Esophagus mucosa (tissue), 1 donor: ENCODE results near the gene UGT1A3. TPM values are rescaled to one million over a fixed set of nuclear protein-coding genes. Genes with fewer than 3 reads are reported as not detected.
"Not testable (repeated sequence)": the region's sequence is repeated elsewhere in the genome, so short reads cannot be mapped to it uniquely, and the experiment has no call there.

Source experiments
- ATAC-seq: fragments of 200-7000 bp; cut with Tn5 transposase; one replicate; pipeline ENCODE4 v1.9.1; 2020
- total RNA-seq: library from RNA; stranded (reverse); gene quantifications from one replicate; pipeline ENCODE4 v1.2.4, GENCODE V29; 2023
- donor health status: DM: yes; HTN: yes; CAD: no.

UGT1A3 gene
- 0.28 TPM for total RNA-seq

DNA sequence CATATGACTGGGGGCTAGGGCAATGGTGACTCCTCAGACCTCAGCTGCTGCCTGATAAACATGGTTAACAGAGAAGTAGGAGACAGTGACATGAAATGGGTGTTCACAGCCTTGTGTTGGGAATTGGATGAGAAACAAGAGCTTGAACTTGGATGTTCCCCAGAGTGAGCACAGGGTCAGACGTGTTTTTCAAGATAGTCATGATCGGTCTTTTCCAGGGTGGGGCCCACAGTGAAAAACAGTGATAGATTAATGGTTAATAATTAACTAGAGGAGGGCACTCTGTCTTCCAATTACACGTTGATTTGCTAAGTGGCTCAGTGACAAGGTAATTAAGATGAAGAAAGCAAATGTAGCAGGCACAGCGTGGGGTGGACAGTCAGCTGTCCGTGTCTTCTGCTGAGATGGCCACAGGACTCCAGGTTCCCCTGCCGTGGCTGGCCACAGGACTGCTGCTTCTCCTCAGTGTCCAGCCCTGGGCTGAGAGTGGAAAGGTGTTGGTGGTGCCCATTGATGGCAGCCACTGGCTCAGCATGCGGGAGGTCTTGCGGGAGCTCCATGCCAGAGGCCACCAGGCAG lies at the start of gene UGT1A3:
UGT1A3 (plus strand) TSS at position 320 of the 579 bp plus-strand sequence; CDS start at position 405, 85 bp downstream.
- no peak for ATAC-seq

DNA sequence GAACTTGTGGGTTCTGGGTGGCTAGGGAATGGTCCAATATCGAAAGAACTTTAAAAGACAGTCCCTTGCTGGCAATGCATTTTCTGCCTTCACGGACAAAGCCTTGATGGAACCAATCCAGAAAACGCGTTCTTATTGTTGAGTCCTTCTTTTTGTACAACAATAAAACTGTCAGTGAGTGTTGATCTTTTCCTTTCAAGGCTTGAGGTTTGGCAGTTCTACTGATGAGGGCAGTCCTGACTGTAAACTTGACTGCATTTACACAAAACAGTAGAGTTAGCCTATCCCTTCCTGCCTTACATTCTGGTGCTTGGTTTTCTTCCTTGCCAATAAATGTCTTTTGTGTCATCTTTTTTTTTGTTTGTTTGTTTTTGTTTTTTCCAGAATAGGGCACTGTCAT lies 49.6 kb upstream of the UGT1A3 start:
- ATAC-seq = peak; percentile 26

DNA sequence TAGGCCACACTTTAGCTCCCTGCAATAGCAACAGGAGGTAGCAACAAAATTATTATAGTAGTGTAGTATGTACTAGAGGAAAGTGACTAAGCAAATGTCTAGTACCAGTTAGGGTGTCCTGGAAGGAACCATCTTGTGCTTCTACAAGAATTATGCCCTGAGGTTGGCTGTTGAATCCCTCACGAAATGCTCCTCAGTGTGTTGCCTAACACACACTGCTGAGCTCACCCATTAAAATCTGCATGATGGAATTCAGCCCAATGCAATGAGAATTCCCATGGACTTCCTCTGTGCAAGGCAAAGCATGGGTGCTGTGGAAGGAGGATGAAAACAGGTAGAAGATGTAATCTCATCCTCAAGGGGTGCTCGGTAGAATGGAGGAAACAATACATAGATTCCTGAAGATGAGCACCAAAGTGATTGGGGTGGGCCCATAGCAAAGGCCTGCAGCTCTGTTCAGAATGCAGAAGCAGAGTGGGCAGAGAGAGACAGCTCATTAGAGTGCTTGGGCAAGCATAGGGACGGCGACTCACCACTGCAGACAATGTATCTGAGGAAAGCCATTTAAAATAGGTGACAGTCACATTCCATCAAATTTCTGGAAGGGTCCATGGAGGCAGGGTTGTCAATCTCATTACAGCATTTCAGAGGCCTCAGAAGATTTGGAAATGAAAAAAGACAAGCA lies 48.3 kb upstream of the UGT1A3 start:
- ATAC-seq = no peak

DNA sequence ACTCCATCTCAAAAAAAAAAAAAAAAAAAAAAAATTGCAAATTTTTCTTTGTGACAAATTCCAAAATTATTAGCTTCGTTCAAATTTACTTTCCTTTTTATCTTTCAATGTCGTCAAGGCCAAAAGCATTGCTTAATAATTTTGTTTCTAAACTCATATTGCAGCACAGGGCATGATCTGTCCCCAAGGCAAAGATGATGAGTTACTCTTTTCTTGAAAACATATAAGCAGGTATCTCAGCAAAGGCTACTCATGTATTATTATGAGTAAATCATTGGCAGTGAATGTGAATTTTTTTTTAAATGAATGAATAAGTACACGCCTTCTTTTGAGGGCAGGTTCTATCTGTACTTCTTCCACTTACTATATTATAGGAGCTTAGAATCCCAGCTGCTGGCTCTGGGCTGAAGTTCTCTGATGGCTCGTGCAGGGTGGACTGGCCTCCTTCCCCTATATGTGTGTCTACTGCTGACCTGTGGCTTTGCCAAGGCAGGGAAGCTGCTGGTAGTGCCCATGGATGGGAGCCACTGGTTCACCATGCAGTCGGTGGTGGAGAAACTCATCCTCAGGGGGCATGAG lies 47.2 kb upstream of the UGT1A3 start, which contains the start of gene UGT1A7:
UGT1A7 (plus strand) TSS at position 381 of the 579 bp plus-strand sequence; CDS start at position 418, 37 bp downstream.
- peak; percentile 74 for ATAC-seq

DNA sequence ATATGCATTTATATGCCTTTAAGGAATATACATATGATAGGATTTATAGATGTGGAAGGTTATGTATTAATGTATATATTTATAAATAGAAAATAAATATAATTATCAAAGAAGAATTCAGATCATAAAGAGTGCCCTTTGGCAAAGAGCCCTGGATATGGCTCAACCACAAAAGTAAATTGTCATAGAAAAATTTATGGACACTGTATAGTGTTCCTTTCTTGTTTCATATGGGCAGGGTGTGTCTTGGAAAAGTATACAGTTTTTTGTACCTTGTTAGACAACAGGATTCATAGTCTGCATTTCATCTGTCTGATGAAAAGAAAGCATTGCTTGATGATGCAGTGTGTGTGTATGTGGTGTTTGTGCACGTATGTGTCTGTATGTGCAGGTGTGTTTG lies 44.2 kb upstream of the UGT1A3 start:
- peak; percentile 13 for ATAC-seq

DNA sequence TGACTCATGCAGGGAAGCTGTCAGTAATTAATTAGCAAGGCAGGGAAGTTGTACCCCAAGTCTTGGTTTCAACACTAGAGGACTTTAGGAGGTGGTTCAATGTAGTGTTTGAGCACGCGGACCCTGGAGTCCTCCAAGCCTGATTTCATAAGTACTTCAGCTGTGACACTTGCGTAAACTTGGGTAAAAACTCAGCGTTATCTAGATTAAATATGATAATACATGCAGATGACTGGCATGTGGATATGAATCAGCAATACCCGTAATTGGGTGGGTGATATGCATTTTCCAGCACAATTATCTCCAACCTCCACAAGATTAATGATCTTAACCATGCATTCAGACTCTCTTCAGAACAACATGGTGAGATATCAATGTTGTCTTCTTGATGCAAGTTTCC lies 41.9 kb upstream of the UGT1A3 start:
- no peak for ATAC-seq

DNA sequence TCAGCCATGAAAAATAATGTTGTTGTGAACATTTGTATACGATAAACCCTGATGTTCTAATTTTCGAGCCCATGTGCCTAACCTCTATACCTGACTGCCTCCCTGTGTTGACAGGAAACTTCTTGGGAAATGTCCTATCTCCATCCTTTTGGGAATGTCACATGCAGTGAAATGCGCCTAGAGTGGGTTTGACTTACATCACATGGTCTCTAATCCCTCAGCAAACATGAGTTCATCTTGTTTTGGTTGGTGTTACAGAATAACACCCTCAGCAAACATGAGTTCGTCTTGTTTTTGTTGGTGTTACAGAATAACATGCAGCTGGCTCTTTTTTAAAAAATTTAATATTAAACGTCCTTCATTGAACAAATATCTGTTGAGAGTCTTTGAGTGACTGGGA lies 40.5 kb upstream of the UGT1A3 start:
- no peak for ATAC-seq

DNA sequence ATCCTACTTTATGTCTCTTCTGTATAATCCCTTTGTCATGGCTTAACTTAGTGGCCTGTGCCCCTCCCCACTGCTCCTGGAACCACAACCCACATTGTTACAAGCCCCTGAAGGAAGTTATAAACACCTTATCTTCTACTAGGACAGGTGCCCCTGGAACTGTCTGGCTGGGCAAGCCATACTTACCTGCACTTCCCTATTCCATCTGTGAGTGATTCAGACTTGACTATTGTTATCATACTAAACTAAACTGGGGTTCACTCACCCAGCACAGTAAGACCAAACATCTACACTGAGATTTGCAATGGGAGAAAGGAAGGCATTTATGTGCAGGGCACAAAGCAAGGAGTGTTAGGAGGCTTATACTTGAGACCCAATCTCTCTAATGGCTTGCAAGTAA lies 39.8 kb upstream of the UGT1A3 start:
- no peak for ATAC-seq

DNA sequence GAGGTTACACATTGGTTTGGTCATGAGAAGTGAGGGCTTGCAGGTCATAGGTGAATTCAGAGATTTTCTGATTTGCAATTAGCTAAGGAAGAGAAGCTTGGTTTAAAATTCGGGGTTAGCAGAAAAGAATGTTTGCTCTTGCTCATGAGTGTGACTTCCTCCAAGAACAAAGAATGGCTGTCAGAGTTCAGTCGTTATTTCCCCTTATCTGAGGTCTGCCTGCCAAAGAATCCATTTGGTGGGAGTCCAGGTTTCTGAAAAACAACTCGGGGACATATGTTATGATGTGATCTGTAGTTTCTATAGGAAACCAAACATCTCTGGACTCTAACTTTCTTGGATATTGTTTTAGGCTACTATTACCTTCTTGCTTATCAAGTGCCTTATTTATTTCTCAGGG lies 39.3 kb upstream of the UGT1A3 start:
- no peak for ATAC-seq

DNA sequence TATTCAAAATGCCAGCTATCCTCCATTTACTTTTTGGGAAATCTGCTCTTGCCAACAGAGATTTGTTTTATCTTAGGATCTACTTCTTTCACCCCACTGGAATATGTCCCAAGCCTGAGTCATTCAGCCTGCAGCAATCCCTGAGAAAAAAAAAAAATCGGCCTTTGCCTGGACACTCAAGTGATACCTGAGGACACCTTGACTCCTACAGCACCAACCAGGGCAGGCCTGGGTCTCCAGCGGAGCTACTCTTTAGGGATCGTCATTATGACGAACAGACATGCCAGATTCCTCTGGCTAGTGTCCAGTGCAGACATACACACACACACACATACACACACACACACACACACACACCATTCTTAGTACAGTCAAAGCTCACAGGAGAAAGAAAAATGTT lies 38.4 kb upstream of the UGT1A3 start:
- peak; percentile 45 for ATAC-seq

DNA sequence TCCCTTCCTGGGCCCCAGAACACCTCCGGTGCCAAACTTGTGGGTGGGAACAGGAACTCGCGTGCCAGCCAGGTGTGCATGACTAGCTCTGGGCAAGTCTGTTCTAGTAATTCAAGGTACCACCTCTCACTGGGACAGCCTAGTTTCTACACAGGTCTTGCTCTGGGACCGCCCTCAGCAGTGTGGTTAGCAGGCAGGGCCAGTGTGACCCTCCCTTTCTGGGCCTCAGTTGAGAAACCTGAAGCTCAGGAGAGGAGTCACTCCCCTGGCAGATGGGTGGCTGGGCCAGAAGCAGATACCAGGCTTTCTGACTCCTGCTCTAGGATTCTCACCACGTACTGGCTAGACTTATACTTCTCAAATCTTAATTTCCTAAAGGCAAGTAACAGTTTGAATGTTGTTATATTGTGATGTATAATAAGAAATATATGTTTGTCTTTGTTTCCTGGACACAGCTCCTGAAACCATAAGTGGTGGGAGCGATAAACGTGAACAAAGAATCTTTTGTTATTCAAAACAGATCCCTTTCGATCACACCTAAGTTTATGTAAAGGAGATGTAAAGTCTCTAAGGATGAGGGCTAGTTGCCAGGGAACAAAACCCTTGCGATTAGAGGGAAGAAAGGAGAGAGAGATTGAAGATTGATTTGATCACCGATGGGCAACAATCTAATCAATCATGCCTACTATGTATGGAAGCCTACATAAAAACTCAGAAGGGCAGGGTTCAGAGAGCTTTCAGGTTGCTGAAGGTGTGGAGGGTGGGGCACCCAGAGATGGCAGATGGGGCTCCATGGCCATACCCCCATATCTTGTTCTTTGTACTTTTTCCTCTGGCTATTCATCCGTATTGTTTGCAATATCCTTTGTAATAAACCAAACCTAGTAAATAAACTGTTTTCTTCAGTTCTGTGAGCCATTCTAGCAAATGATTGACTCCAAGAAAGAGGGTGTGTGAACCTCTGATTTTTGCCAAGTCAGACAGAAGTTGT lies 37.1 kb upstream of the UGT1A3 start:
- ATAC-seq = peak; percentile 99

DNA sequence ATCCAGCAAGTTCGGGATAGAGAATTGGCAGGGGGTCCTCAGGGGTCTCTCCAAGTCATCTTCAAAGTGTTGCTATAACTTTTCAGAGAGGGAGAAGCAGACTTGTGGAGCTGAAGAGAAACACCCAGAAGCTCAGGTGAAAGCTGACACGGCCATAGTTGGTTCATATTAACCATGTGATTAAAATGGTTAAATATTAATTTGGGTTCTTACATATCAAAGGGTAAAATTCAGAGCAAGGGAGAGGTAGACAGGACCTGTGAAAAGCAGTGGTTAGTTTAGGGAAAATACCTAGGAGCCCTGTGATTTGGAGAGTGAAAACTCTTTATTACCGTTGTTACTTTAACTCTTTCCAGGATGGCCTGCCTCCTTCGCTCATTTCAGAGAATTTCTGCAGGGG lies 36.2 kb upstream of the UGT1A3 start, which contains the start of gene UGT1A6:
UGT1A6 (plus strand) TSS at position 243 of the 400 bp plus-strand sequence; CDS start at position 358, 115 bp downstream.
- no peak for ATAC-seq

DNA sequence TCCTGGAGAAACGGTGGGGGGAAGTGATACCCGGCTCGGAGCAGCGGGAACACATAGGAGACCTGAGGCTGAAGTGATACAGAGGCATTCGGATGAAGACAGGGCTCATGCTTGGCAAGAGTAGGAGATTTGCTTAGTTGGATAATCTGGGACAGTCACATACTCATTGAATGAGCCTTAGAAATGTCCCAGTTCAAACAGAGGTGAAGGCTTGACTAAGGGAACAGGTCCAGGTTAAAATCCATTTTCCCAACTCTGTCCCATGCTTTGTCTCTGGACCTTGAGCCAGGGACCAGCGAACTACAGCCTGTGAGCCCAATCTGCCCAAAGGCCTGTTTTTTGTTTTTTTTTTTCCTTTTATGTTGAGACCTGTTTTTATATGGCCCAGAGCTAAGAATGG lies 34.9 kb upstream of the UGT1A3 start:
- no peak for ATAC-seq

DNA sequence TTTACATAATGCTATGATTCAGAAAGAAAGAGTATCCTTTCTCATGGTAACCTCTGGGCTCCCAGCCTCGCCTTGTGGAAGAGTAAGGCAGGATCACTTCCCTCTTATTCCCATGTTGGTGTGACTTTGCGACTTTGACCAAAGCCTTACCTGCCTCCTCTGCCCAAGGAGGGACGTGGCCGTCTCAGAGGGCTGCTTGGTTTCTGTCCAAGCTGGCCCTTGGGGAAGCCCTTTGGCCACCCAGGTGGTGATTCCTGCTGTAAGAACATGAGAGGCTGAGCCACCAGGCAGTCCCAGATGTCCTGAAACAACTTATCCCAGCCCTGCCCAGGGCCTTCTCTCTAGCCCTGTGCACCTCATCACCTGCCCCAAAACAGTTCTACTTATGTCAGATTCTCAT lies 30.1 kb upstream of the UGT1A3 start:
- no peak for ATAC-seq

DNA sequence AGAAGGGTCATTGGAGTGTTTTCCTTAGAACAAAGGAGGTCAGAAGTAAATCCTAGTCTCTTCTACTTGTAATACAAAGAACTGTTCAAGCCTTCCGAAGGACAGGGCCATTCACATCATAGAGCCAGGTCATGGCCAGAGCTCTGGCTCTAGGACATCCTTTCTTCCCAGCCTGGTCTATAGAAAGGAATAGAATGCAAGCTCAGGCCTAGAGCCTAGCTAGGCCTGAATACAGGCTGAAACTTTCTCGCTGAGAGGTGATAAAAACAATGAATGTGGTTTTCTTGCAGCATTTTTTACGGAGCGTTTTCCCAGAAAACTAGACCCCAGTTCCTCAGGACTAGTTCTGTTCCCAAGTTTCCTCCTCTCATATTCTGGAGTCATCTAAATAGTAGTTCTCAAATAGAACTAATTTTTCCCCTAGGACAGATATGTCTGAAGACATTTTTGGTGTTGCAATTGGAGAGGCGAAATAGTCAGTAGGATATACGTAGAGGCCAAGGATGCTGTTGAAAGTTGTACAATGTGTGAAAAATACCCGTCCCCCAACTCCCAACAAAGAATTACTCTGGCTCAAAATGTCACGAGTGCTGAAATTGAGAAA lies 29.3 kb upstream of the UGT1A3 start:
- no peak for ATAC-seq

DNA sequence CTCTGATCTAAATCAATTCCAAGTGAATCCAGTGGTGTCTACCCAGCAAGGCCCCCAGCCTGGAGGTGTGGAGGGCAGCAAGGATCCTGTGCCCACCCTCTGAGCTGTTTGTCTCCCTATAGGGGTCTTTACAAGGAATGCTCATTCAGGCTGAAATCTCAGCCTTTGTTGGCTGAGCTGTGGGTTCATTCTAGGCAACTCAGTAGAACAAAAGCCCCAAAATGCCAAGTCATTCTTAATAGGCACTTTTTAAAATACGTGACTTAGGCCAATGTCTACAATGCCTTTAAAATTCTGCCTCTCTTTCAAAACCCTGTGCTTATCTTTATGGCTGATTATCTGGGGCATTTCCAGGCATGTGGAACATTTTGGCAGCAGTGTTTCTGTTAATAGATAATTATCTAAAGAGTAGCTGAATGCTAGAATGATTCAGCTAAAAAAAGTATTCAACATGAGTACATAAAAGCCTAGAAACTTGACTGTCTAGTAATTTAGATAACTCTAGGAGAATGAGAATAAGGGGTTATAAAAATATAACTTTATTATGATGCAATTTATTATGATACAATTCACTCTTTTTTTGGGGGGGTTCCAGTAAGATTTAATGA lies 28.7 kb upstream of the UGT1A3 start:
- peak; percentile 57 for ATAC-seq

DNA sequence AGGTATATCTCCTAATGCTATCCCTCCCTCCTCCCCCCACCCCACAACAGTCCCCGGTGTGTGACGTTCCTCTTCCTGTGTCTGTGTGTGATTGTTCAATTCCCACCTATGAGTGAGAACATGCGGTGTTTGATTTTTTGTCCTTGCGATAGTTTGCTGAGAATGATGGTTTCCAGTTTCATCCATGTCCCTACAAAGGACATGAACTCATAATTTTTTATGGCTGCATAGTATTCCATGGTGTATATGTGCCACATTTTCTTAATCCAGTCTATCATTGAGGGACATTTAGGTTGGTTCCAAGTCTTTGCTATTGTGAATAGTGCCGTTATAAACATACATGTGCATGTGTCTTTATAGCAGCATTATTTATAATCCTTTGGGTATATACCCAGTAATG lies 28.0 kb upstream of the UGT1A3 start:
- ATAC-seq = not testable (repeated sequence)

DNA sequence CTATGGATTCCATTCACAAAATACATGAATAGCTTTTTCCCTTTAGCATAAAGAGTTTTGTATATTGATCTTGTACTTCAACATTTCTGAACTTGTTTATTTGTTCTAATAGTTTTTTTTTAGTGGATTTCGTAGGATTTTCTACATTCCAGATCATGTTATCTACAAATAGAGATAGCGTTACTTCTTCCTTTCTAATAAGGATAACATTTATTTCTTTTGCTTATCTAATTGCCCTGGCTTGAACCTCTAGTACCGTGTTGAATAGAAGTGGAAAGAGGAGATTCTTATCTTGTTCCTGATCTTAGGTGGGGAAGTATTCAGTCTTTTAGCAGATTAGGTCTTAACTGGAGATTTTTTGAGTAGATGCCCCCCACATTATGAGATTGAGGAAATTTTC lies 26.6 kb upstream of the UGT1A3 start:
- ATAC-seq = no peak

DNA sequence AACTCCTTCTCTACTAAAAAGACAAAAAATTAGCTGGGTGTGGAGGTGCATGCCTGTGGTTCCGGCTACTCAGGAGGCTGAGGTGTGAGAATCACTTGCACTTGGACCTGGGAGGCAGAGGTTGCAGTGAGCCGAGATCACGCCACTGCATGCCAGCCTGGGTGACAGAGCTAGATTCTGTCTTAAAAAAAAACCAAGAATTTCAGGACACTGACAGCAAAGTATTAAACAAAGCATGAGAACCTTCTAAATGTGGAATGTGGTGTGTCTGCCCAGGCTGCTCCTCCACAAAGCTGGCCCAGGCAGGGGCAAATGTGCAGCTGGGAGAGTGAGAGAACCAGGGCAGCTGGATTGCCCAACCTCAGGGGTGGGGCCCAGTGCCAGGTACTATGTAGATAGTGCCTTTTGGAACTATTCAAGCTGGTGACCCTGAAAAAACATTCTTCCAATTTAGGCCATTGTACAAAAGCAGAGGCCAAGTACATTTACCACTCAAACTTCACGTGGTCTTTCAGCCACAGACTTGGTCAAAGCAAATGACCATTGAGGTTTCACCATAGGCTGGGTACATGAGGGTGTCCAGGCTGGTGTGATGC lies 22.8 kb upstream of the UGT1A3 start:
- peak; percentile 92 for ATAC-seq

DNA sequence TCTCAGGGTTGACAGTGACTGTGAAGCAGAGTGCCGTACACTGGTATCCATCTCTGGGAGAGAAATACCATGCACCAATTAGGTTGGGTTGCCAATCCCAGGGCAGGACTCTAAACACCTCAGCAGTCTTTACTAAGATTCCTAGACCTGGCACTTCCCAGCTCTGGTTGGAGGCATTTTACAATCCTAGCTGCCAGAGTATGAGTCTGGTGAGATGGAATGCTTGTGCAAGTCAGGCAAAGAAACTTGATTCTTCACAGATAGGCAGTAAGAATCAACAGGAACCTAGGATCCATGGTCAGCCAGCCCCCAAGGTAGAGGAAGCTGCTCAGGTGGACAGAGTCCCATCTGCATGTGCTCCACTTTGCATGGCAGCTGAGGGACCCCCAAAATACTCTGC lies 22.1 kb upstream of the UGT1A3 start:
- ATAC-seq = peak; percentile 22

DNA sequence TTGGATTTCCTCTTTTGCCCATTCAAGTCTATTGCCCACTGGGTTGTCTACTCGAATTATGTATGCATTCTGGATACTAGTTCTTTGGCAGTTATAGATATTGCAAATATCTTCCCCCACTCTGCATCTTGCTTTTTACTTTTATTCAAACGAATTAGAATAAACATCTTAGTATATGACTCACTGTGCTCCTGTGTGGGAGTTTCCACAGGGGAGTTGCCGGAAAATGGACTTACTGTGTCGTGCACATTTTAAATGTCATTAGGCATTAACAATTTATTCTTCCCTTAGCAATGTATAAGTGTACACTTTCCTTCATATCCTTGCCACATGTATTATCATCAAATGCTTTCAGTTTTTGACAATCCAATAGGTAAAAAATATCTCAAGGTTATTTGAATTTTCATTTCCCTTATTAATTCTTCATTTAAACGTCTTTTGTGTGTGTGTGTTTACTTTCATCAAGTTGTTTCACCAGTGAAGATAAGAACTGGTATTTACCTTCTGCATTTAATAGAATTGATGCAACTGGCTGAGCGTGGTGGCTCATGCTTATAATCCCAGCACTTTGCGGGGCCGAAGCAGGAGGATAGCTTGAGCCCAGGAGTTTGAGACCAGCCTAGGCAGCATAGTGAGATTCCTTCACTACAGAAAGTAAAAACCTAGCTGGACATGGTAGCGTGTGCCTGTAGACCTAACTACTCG lies 20.8 kb upstream of the UGT1A3 start:
- ATAC-seq = peak; percentile 46
